ENCODE data around the gene ANGPTL2. TPM values are rescaled to one million over a fixed set of nuclear protein-coding genes. Genes with fewer than 3 reads are reported as not detected.

The ANGPTL2 gene
- total and polyA plus RNA-seq, 9 of the 15 experiments (the other 6 are each of a cell fraction or from before 2014, with no cell fraction given), result not detected

DNA sequence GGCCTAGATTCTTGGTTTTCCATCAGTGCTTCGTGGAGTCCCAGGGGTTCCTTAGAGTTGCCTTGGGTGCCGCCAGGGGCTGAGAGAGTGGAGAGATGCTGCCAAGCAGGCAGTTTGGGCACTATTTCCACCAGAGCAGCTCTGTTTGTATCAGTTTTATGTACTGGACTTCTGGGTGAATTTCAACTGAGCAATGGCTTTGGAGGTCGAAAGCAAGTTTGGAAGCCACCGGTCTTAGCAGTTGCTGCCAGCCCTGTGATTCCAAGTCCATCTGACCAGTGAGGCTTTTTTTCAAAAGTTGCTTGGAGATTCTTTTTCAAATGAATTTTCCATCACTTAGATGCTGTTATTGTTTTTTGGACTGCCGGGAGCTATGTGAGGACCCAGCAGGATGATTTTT, 68.5 kb downstream of the ANGPTL2 start (continued):
- TF ChIP-seq REST (IDR thresholded peaks at IDR 0.05; ENCODE audit: borderline replicate concordance), result no peak
- no peak for TF ChIP-seq REST (CRISPR knock-in tag; IDR thresholded peaks at IDR 0.05; ENCODE audit: low read depth)
- no peak for TF ChIP-seq KLF13 (tag; IDR thresholded peaks at IDR 0.05; ENCODE audit: borderline replicate concordance, low read depth)
- no peak for TF ChIP-seq PCBP1 (IDR thresholded peaks at IDR 0.05; ENCODE audit: low read depth, low read length, poor library complexity, severe bottlenecking)
- no peak for TF ChIP-seq PTTG1 (tag; IDR thresholded peaks at IDR 0.05; ENCODE audit: low read depth)
- no peak for TF ChIP-seq PHTF2 (CRISPR knock-in tag; IDR thresholded peaks at IDR 0.05)
- TF ChIP-seq MECOM (CRISPR knock-in tag; IDR thresholded peaks at IDR 0.05), result no peak
- TF ChIP-seq PURB (CRISPR knock-in tag; IDR thresholded peaks at IDR 0.05; ENCODE audit: low read depth), result no peak
- no peak for TF ChIP-seq SIX5 (IDR thresholded peaks at IDR 0.05; ENCODE audit: borderline replicate concordance in 1 of 2, insufficient read depth in 1 of 2, low read depth in 1 of 2, low read length in 2 of 2)
- no peak for TF ChIP-seq NR2C1 (IDR thresholded peaks at IDR 0.05)
- no peak for TF ChIP-seq NR2C1 (tag; IDR thresholded peaks at IDR 0.05)

All from K562 (cell line).